Chondrocyte (in vitro differentiated cells): ENCODE data around the gene LPIN1. TPM values are rescaled to one million over a fixed set of nuclear protein-coding genes. Genes with fewer than 3 reads are reported as not detected.

ENCODE experiments used
- DNase-seq: peaks from one replicate; pipeline ENCODE4 v3.0.0; 2021; ENCODE audit warnings: mixed read lengths, low spot score
- H3K27ac Mint-ChIP-seq: one replicate; pipeline ENCODE4 v1.8.0; 2021; ENCODE audit warnings: mild to moderate bottlenecking, moderate library complexity, mixed read lengths; ENCODE audit not compliant: unreplicated experiment
- H3K27me3 Mint-ChIP-seq: 2 replicates; pipeline ENCODE4 v1.8.0; 2021; ENCODE audit warnings: low read depth, mixed read lengths
- H3K36me3 Mint-ChIP-seq: 2 replicates; pipeline ENCODE4 v1.8.0; 2021; ENCODE audit warnings: low read depth, mixed read lengths
- H3K4me1 Mint-ChIP-seq: 2 replicates; pipeline ENCODE4 v1.8.0; 2021; ENCODE audit warnings: low read depth, mild to moderate bottlenecking, mixed read lengths
- H3K4me3 Mint-ChIP-seq: one replicate; pipeline ENCODE4 v1.8.0; 2021; ENCODE audit warnings: mild to moderate bottlenecking, moderate library complexity, mixed read lengths; ENCODE audit not compliant: unreplicated experiment
- H3K9me3 Mint-ChIP-seq: 2 replicates; pipeline ENCODE4 v1.8.0; 2021; ENCODE audit warnings: low read depth, mixed read lengths
- CTCF ChIP-seq: fragments of 200-600 bp; sonication (generic); IDR thresholded peaks from 2 replicates; pipeline ENCODE4 v1.5.0; 2021; ENCODE audit warnings: antibody characterized with exemption, mild to moderate bottlenecking, moderate library complexity
- total RNA-seq: library from RNA; stranded (reverse); gene quantifications from 3 replicates; pipeline ENCODE4 v1.2.1, GENCODE V29; 2021

The LPIN1 gene
- total RNA-seq, 1 donor from 2014 or later = 17.5 TPM

DNA sequence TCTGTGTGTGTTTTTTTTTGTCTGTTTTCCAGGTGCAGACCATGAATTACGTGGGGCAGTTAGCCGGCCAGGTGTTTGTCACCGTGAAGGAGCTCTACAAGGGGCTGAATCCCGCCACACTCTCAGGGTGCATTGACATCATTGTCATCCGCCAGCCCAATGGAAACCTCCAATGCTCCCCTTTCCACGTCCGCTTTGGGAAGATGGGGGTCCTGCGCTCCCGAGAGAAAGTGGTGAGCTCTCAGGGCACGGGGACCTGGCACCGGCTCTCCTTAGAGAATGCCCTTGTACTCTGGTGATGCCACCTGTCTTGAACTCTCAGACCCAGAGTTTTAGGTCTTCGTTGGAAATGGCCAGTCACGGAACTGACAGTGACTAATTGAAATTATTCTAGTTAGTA is 19.1 kb downstream of the LPIN1 start:
- TF ChIP-seq CTCF = no peak
- Mint-ChIP-seq H3K36me3 (peaks cover 27% of the 10 kb centered on the region), H3K27me3 (no peaks in the 10 kb centered on the region), H3K9me3 (no peaks in the 10 kb centered on the region), H3K27ac (no peak overlapping the region), H3K4me3 (no peak overlapping the region), H3K4me1 (peaks cover 6% of the 10 kb centered on the region)
- DNase-seq = no peak

DNA sequence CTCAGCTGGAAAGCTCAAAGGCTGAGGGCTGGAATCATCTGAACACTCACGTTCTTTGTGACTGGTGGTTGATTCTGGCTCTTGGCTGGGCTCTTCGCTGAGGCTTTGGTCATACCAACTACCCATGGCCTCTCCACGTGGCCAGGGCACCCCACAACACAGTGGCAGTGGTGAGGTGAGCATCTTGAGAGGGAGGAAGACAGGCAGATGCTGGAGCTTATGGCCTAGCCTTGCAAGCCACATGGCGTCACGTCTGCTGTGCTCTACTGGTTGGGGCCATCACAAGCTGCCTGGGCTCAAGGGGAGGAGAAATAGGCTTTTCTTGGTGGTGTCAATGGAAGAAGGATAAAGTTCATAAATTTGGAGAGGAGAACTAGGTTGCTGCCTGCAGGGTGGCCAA is 19.6 kb downstream of the LPIN1 start:
- no peak for DNase-seq
- no peaks in the 10 kb centered on the region for H3K27me3 Mint-ChIP-seq
- H3K4me1 Mint-ChIP-seq = peaks cover 6% of the 10 kb centered on the region
- H3K27ac Mint-ChIP-seq = no peak overlapping the region
- H3K36me3 Mint-ChIP-seq = peaks cover 29% of the 10 kb centered on the region
- no peak for TF ChIP-seq CTCF
- H3K4me3 Mint-ChIP-seq = no peak overlapping the region
- no peaks in the 10 kb centered on the region for H3K9me3 Mint-ChIP-seq

- Mint-ChIP-seq H3K27ac (no peak overlapping the region), H3K27me3 (no peaks in the 10 kb centered on the region), H3K9me3 (no peaks in the 10 kb centered on the region), H3K36me3 (peaks cover 35% of the 10 kb centered on the region), H3K4me1 (peaks cover 6% of the 10 kb centered on the region), H3K4me3 (no peak overlapping the region)
- TF ChIP-seq CTCF = no peak
- DNase-seq = no peak
These were observed 21.3 kb downstream of the LPIN1 start for GRCh38 chr2:11767779-11768178.

DNA sequence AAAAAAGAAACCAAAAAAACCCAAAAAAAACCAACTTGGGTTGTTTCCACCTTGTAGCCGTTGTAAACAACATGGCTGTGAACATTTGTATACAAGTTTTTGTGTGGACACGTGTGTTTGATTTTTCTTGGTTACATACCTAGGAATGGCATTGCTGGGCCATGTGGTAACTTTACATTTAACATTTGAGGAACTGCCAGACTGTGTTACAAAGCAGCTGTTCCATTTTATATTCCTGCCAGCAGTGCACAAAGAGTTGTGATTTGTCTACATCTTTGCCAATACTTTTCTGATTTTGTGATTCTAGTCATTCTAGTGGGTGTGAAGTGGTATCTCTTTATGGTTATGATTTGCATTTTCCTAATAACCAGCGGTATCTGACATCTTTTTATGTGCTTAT is 22.5 kb downstream of the LPIN1 start:
- Mint-ChIP-seq H3K4me1 (peaks cover 6% of the 10 kb centered on the region), H3K27me3 (no peaks in the 10 kb centered on the region), H3K9me3 (no peaks in the 10 kb centered on the region), H3K36me3 (peaks cover 41% of the 10 kb centered on the region), H3K27ac (no peak overlapping the region), H3K4me3 (no peak overlapping the region)
- no peak for TF ChIP-seq CTCF
- no peak for DNase-seq

GRCh38 chr2:11769516-11769915 is 23.1 kb downstream of the LPIN1 start:
- H3K4me3 Mint-ChIP-seq = no peak overlapping the region
- no peaks in the 10 kb centered on the region for H3K27me3 Mint-ChIP-seq
- no peak for TF ChIP-seq CTCF
- no peaks in the 10 kb centered on the region for H3K9me3 Mint-ChIP-seq
- H3K4me1 Mint-ChIP-seq = peaks cover 2% of the 10 kb centered on the region
- no peak overlapping the region for H3K27ac Mint-ChIP-seq
- peaks cover 43% of the 10 kb centered on the region for H3K36me3 Mint-ChIP-seq
- no peak for DNase-seq
